Measurements from ENCODE around the gene CPVL.

DNA sequence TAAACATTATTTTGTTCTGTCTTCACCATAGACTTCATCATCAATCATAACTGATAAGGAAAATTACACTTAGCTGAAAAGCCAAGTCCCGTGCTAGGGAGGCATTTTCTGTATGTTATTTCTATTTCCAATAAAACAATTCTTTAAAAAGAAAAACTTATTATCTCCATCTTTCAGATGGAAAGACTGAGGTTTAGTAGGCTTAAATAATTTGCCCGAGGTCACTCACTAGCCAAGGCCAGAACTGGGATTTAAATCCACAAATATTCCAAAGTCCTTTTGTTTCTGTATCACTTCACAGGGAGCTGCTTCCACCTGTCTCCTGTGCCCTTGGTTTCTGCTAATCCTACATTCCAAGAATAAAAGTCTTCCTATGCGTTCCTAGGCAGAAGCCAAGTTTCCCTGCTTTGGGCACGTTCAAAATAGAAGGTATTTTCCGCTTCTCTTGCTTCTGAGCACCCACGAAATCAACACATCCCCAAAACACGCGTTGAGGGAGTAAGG lies 732 bp downstream of the CPVL start:
- TF ChIP-seq CTCF (IDR thresholded peaks at IDR 0.05): no peak
- TF ChIP-seq POLR2A (IDR thresholded peaks at IDR 0.05): no peak

Measured in esophagus squamous epithelium (tissue), 4 donors.